Mesenchymal stem cell (in vitro differentiated cells and primary cell): Measurements from ENCODE around the gene RPS6KA2.

ENCODE experiments used
- small RNA-seq: library from polyadenylated mRNA; stranded (forward); fragments of <200 nt; extraction: miRNeasy Mini kit (QIAGEN cat#:217004); gene quantifications from one replicate; pipeline ENCODE3, GENCODE V24; 2013; ENCODE audit warnings: low read depth

RPS6KA2 gene

Small RNA genes lying within 50 kb of the gene (small RNA-seq; reads per million reads assigned to genes)
- gene MIR1913, result 3.5 reads per million, percentile 27 among the genes with 10 or more reads in this experiment
